Fibroblast of lung (primary cell): ENCODE results near the gene CFAP73. TPM values are rescaled to one million over a fixed set of nuclear protein-coding genes. Genes with fewer than 3 reads are reported as not detected.

Experiments
- DNase-seq, 2 donors: peaks; one replicate each; pipeline versions ENCODE4 v3.0.0 to v3.0.0-alpha.2; 2010; ENCODE audit warnings: low read depth in 2 of 2
- H2AFZ ChIP-seq: 2 replicates; pipeline ENCODE4 v1.5.1; 2012; ENCODE audit warnings: low read length, control low read depth, inconsistent platforms
- H3K27ac ChIP-seq: 2 replicates; pipeline ENCODE4 v1.5.1; 2011; ENCODE audit warnings: low read length, control low read depth; ENCODE audit not compliant: insufficient read depth
- H3K27me3 ChIP-seq: 2 replicates; pipeline ENCODE4 v1.5.1; 2011; ENCODE audit warnings: mild to moderate bottlenecking, low read length; ENCODE audit not compliant: control insufficient read depth, insufficient read depth
- H3K36me3 ChIP-seq: 2 replicates; pipeline ENCODE4 v1.5.1; 2011; ENCODE audit warnings: low read length; ENCODE audit not compliant: control insufficient read depth, insufficient read depth
- H3K4me1 ChIP-seq: 2 replicates; pipeline ENCODE4 v1.5.1; 2011; ENCODE audit warnings: low read length; ENCODE audit not compliant: control insufficient read depth, insufficient read depth; ENCODE audit errors: extremely low read depth
- H3K4me2 ChIP-seq: 2 replicates; pipeline ENCODE4 v1.5.1; 2011; ENCODE audit warnings: low read length, control low read depth; ENCODE audit not compliant: insufficient read depth; ENCODE audit errors: extremely low read depth
- H3K4me3 ChIP-seq, 4 experiments: fragments of 200-600 bp in 1 of 4; sonication (generic) in 1 of 4; replicated peaks in 1 of 4; 2 replicates each; pipeline ENCODE4 v1.5.1; 2011 to 2016; ENCODE audit warnings: low read length in 4 of 4, low read depth in 3 of 4, mild to moderate bottlenecking in 3 of 4, control low read depth in 2 of 4, inconsistent platforms in 1 of 4, mixed read lengths in 1 of 4; ENCODE audit not compliant: insufficient read depth in 1 of 4; ENCODE audit errors: control extremely low read depth in 1 of 4
- H3K79me2 ChIP-seq: 2 replicates; pipeline ENCODE4 v1.5.1; 2012; ENCODE audit warnings: mild to moderate bottlenecking, low read length, inconsistent platforms; ENCODE audit not compliant: control insufficient read depth, insufficient read depth
- H3K9ac ChIP-seq: 2 replicates; pipeline ENCODE4 v1.5.1; 2011; ENCODE audit warnings: mild to moderate bottlenecking, low read length, control low read depth; ENCODE audit not compliant: insufficient read depth
- H3K9me3 ChIP-seq: 2 replicates; pipeline ENCODE4 v1.5.1; 2012; ENCODE audit warnings: low read depth, low read length; ENCODE audit not compliant: control insufficient read depth, insufficient read depth
- H4K20me1 ChIP-seq: 2 replicates; pipeline ENCODE4 v1.5.1; 2011; ENCODE audit warnings: low read length; ENCODE audit not compliant: control insufficient read depth, insufficient read depth; ENCODE audit errors: extremely low read depth
- EZH2 ChIP-seq: IDR thresholded peaks from 2 replicates; pipeline ENCODE4 v1.5.1; 2012; ENCODE audit warnings: low read length, control low read depth, mild to moderate bottlenecking; ENCODE audit errors: missing control alignments
- polyA plus RNA-seq, 2 donors: library from polyadenylated mRNA; depleted of rRNA in 1 of 2; stranded (reverse) in 1 of 2; unstranded in 1 of 2; fragments of >200 nt; gene quantifications; 2 replicates each; pipeline ENCODE4 v1.2.1, GENCODE V29; 2011 to 2012; ENCODE audit warnings: missing spikeins in 1 of 2
- total RNA-seq: library from RNA; depleted of rRNA; stranded (reverse); fragments of >200 nt; gene quantifications from 2 replicates; pipeline ENCODE4 v1.2.1, GENCODE V29; 2014
- TF ChIP-seq, protein P1 (sequence below), 2 donors: IDR thresholded peaks in 1 of 2; conservative IDR thresholded peaks in 1 of 2; 1 replicate in 1 of 2; 2 replicates in 1 of 2; pipeline ENCODE4 v1.5.1; 2011 to 2012; ENCODE audit warnings: low read length in 2 of 2, control low read depth in 1 of 2, inconsistent platforms in 1 of 2, low read depth in 1 of 2, mild to moderate bottlenecking in 1 of 2

Gene CFAP73
- total and polyA plus RNA-seq, 2 donors (not counting 1 experiment from before 2014, with no cell fraction given), result not detected

DNA sequence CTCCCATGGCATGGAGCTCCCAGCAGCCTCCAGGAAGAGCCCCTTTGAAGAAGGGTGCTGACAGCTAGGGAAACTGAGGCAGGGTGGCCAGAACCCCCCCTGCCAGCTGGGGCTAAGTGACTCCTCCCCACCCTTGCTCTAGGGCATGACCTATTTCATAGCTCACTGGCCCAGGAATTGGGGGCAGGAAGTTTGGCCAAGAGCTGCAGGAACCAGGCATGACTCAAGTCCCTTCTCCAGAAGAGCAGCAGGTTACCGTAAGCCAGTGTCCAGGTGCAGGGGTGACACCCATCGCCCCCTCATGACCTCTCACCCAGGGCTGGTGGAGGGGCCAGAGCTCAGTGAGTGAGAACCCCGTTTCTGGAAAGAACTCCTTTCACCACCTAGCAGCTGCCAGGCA, 15.9 kb upstream of the CFAP73 start:
- no peak for DNase-seq
- H3K9me3 ChIP-seq, result no peaks in the 10 kb centered on the region
- no peak overlapping the region for H2AFZ ChIP-seq
- no peak overlapping the region for H3K9ac ChIP-seq
- H3K27ac ChIP-seq, result no peak overlapping the region
- no peaks in the 10 kb centered on the region for H3K4me1 ChIP-seq
- no peaks in the 10 kb centered on the region for H3K36me3 ChIP-seq
- no peak overlapping the region for H3K4me2 ChIP-seq
- H4K20me1 ChIP-seq, result no peaks in the 10 kb centered on the region
- no peaks in the 10 kb centered on the region for H3K27me3 ChIP-seq
- H3K79me2 ChIP-seq, result no peaks in the 10 kb centered on the region
- H3K4me3 ChIP-seq, result no peak overlapping the region
- no peak for TF ChIP-seq EZH2
- TF ChIP-seq, protein P1, sequence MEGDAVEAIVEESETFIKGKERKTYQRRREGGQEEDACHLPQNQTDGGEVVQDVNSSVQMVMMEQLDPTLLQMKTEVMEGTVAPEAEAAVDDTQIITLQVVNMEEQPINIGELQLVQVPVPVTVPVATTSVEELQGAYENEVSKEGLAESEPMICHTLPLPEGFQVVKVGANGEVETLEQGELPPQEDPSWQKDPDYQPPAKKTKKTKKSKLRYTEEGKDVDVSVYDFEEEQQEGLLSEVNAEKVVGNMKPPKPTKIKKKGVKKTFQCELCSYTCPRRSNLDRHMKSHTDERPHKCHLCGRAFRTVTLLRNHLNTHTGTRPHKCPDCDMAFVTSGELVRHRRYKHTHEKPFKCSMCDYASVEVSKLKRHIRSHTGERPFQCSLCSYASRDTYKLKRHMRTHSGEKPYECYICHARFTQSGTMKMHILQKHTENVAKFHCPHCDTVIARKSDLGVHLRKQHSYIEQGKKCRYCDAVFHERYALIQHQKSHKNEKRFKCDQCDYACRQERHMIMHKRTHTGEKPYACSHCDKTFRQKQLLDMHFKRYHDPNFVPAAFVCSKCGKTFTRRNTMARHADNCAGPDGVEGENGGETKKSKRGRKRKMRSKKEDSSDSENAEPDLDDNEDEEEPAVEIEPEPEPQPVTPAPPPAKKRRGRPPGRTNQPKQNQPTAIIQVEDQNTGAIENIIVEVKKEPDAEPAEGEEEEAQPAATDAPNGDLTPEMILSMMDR (conservative IDR thresholded peaks at IDR 0.05 in 1 of 2, IDR thresholded peaks at IDR 0.05 in 1 of 2; ENCODE audit: low read depth in 1 of 2, low read length in 2 of 2), result no peak

DNA sequence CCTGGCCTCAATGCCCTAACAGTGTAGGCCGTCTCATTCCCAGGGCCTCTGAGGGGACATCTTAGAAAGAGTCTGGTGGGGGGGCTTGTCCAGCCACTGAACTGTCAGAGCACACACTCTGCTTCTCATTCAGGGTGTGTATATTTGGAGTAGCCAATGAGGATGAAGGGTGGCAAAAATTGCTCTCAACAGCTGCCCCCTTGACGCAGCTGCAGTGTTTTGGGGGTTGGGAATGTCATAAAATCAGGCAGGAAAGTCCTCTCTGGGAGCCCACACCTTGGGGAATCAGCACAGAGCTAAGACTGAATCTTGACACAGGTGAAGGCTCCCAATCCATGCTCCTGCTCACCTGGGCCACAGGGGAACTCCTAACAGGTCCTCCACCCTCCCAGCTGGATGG, 15.5 kb upstream of the CFAP73 start:
- no peaks in the 10 kb centered on the region for H4K20me1 ChIP-seq
- no peaks in the 10 kb centered on the region for H3K9me3 ChIP-seq
- no peaks in the 10 kb centered on the region for H3K27me3 ChIP-seq
- TF ChIP-seq, protein P1 (conservative IDR thresholded peaks at IDR 0.05 in 1 of 2, IDR thresholded peaks at IDR 0.05 in 1 of 2; ENCODE audit: low read depth in 1 of 2, low read length in 2 of 2), result no peak
- TF ChIP-seq EZH2, result no peak
- no peaks in the 10 kb centered on the region for H3K79me2 ChIP-seq
- H3K4me3 ChIP-seq, result no peak overlapping the region
- H3K4me1 ChIP-seq, result no peaks in the 10 kb centered on the region
- no peak overlapping the region for H3K4me2 ChIP-seq
- H3K9ac ChIP-seq, result no peak overlapping the region
- DNase-seq, result no peak
- H3K36me3 ChIP-seq, result no peaks in the 10 kb centered on the region
- H3K27ac ChIP-seq, result no peak overlapping the region
- no peak overlapping the region for H2AFZ ChIP-seq

DNA sequence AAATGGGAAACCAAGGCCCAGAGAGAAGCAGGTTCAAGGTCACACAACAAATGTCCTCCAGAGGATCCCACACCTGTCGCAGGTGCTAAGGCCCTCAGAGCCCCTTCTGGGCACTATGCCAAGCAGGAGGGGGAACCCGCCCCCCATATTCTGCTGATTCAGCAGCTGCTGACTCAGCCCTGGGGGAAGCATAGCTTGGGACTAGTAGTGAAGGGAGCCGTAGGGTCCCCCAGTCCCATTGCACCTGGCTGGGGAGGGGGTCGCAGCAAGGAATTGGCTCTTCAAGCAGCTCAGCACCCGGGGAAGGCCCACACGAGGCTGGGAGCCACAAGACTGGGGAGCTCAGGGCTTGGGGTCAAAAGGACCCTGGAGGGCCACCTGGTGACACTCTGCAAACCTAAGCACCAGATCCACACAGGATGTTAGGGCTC, 15.0 kb upstream of the CFAP73 start:
- no peak overlapping the region for H3K4me3 ChIP-seq
- H3K9ac ChIP-seq, result no peak overlapping the region
- no peak for DNase-seq
- no peak overlapping the region for H2AFZ ChIP-seq
- H3K27ac ChIP-seq, result no peak overlapping the region
- H3K4me2 ChIP-seq, result no peak overlapping the region
- no peaks in the 10 kb centered on the region for H3K36me3 ChIP-seq
- H4K20me1 ChIP-seq, result no peaks in the 10 kb centered on the region
- no peak for TF ChIP-seq EZH2
- TF ChIP-seq, protein P1 (conservative IDR thresholded peaks at IDR 0.05 in 1 of 2, IDR thresholded peaks at IDR 0.05 in 1 of 2; ENCODE audit: low read depth in 1 of 2, low read length in 2 of 2), result no peak
- H3K4me1 ChIP-seq, result no peaks in the 10 kb centered on the region
- H3K79me2 ChIP-seq, result no peaks in the 10 kb centered on the region
- H3K27me3 ChIP-seq, result no peaks in the 10 kb centered on the region
- no peaks in the 10 kb centered on the region for H3K9me3 ChIP-seq
